PFSK-1 (cell line): ENCODE data around the gene LTB4R2.

Experiments used
- FOXP2 ChIP-seq: optimal IDR thresholded peaks from 2 replicates; pipeline ENCODE3; 2011; ENCODE audit warnings: borderline replicate concordance, control low read depth, inconsistent platforms; ENCODE audit not compliant: insufficient read depth; ENCODE audit errors: extremely low read length, extremely low read depth
- POLR2AphosphoS5 ChIP-seq: IDR thresholded peaks from 2 replicates; pipeline ENCODE4 v1.6.1; 2012; ENCODE audit warnings: low read depth, mild to moderate bottlenecking, control low read depth, low read length, moderate library complexity
- REST ChIP-seq, 2 experiments: IDR thresholded peaks; 2 replicates each; pipeline versions ENCODE4 v1.6.1 to v1.8.0; 2011 to 2012; ENCODE audit warnings: low read depth in 2 of 2, low read length in 2 of 2, control low read depth in 1 of 2, inconsistent platforms in 1 of 2, mild to moderate bottlenecking in 1 of 2, moderate library complexity in 1 of 2; ENCODE audit not compliant: insufficient read depth in 1 of 2
- SIN3A ChIP-seq: IDR thresholded peaks from 2 replicates; pipeline ENCODE4 v1.6.1; 2012; ENCODE audit warnings: mild to moderate bottlenecking, low read length, moderate library complexity, borderline replicate concordance; ENCODE audit not compliant: insufficient read depth
- TAF1 ChIP-seq: IDR thresholded peaks from 2 replicates; pipeline ENCODE4 v1.6.1; 2012; ENCODE audit warnings: low read length, control low read depth, borderline replicate concordance; ENCODE audit not compliant: insufficient read depth

DNA sequence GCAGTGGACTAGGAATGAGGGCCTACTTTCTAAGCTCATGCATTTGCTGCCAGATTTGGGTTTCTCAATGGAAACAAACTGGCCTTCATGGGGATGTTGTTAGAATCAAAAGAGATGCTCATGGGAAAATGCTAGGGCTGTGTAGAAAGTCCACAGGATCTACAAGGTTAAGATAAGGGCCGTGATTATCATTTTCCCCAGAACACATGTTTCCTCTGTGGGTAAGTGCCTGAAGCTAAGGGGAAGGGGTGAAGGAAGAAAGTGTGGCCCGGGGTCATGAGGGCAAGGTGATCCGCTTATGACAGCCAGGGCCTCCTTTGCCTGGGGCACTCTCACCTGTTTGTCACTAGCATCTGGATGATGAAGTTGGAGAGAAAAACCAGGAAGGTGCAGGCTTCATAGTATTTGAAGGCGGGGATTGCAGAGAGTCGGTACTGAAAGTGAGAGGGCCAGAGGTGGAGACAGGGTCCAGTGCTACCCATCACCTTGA is 15.1 kb downstream of the LTB4R2 start:
- TF ChIP-seq POLR2AphosphoS5: no peak
- TF ChIP-seq TAF1: no peak
- TF ChIP-seq REST (IDR thresholded peaks at IDR 0.05; ENCODE audit: insufficient read depth in 1 of 2, low read depth in 2 of 2, low read length in 2 of 2): no peak
- no peak for TF ChIP-seq SIN3A
- TF ChIP-seq FOXP2: no peak
